ENCODE measurements around the gene LAMA2. TPM values are rescaled to one million over a fixed set of nuclear protein-coding genes. Genes with fewer than 3 reads are reported as not detected.

LAMA2 gene
- total RNA-seq, 1 experiment from 2014 or later = 4.2 TPM

DNA sequence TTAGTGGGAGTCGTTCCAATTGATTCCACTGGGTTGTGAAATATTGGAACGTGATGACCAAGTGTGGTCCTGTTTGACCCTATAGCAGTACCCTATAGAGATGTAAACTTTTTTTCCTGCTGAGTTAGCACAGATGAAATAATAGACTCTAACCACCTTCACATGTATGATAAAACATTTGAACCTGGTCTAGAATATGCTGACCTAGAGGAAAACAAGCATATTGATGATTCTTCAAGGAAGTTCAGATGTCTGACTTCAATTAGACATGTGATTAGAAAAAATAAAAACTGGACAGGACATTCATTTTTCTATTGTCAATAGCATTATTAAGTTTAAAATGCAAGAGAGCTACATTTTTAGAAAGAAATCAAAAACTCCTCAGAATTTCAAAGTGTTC, 424.9 kb downstream of the LAMA2 start:
- H3T11ph ChIP-seq (ENCODE audit: low read length) = no peak overlapping the region
- H3K14ac ChIP-seq (ENCODE audit: insufficient read depth, low read length) = no peak overlapping the region
- no peak overlapping the region for H4K5ac ChIP-seq (ENCODE audit: insufficient read length, low read depth, low read length)
- no peak overlapping the region for H3K9ac ChIP-seq (ENCODE audit: extremely low read depth, insufficient read length, low read length)
- H2BK20ac ChIP-seq (ENCODE audit: low read depth, low read length, poor library complexity, severe bottlenecking) = no peak overlapping the region
- no peak overlapping the region for H2AK5ac ChIP-seq (ENCODE audit: insufficient read length, low read length)
- H2BK15ac ChIP-seq (ENCODE audit: low read depth, low read length) = no peak overlapping the region
- H4K20me1 ChIP-seq (ENCODE audit: control insufficient read depth, insufficient read depth, insufficient read length) = no peaks in the 10 kb centered on the region
- H2BK5ac ChIP-seq (ENCODE audit: insufficient read length, low read length) = no peak overlapping the region
- no peak overlapping the region for H2AFZ ChIP-seq (ENCODE audit: low read length)
- no peaks in the 10 kb centered on the region for H3K79me1 ChIP-seq (ENCODE audit: insufficient read depth, low read depth, low read length, poor library complexity, severe bottlenecking)
- no peaks in the 10 kb centered on the region for H3K4me1 ChIP-seq (ENCODE audit: insufficient read depth, low read length)
- no peak overlapping the region for H3K18ac ChIP-seq (ENCODE audit: insufficient read length, low read depth, low read length)
- no peak overlapping the region for H3K23ac ChIP-seq (ENCODE audit: insufficient read length, low read depth, low read length)
- H3K9me3 Mint-ChIP-seq = peaks cover 0 to 3% of the 10 kb centered on the region in 2 experiments; a peak in 2 of 5 replicates
- no peak overlapping the region for H2BK12ac ChIP-seq (ENCODE audit: insufficient read length, low read depth, low read length)
- H3K79me2 ChIP-seq (ENCODE audit: insufficient read depth, low read length) = no peaks in the 10 kb centered on the region
- no peak overlapping the region for H4K91ac ChIP-seq (ENCODE audit: insufficient read length, low read depth, low read length)
- no peaks in the 10 kb centered on the region for H3K27me3 ChIP-seq (ENCODE audit: insufficient read depth, low read length)
- no peak overlapping the region for H3K4me2 ChIP-seq (ENCODE audit: insufficient read depth, insufficient read length, low read length)
- no peak overlapping the region for H3K4ac ChIP-seq (ENCODE audit: low read depth, low read length)
- H3K4me1 Mint-ChIP-seq = peaks cover 2 to 4% of the 10 kb centered on the region in 2 experiments
- H4K8ac ChIP-seq (replicated peaks; ENCODE audit: insufficient read length, low read depth, low read length) = no peak overlapping the region
- H3K4me3 Mint-ChIP-seq = no peak overlapping the region
- H3K9me3 ChIP-seq (ENCODE audit: control insufficient read depth, low read depth, low read length) = no peaks in the 10 kb centered on the region
- peaks cover 0 to 14% (median 6%) of the 10 kb centered on the region in 3 experiments; a peak in 6 of 7 replicates for H3K36me3 Mint-ChIP-seq (ENCODE audit: insufficient read depth in 1 of 3, low read depth in 3 of 3)
- H3K27ac Mint-ChIP-seq = no peak overlapping the region
- H3K23me2 ChIP-seq (ENCODE audit: insufficient read length, low read depth, low read length, poor library complexity, severe bottlenecking) = no peaks in the 10 kb centered on the region
- WGBS (ENCODE audit: extremely low coverage, insufficient read length, low lambda C conversion rate) = no CpG with 5 or more reads among the region's 2 CpGs
- DNase-seq = no peak
- H3K27me3 Mint-ChIP-seq (ENCODE audit: low read depth) = no peaks in the 10 kb centered on the region
- no peak overlapping the region for H3K56ac ChIP-seq (ENCODE audit: insufficient read length, low read depth, low read length)
- H3K27ac ChIP-seq (ENCODE audit: insufficient read length, low read depth, low read length) = no peak overlapping the region
- no peak overlapping the region for H2BK120ac ChIP-seq (ENCODE audit: low read depth, low read length, poor library complexity, severe bottlenecking)
- TF ChIP-seq, protein P1, sequence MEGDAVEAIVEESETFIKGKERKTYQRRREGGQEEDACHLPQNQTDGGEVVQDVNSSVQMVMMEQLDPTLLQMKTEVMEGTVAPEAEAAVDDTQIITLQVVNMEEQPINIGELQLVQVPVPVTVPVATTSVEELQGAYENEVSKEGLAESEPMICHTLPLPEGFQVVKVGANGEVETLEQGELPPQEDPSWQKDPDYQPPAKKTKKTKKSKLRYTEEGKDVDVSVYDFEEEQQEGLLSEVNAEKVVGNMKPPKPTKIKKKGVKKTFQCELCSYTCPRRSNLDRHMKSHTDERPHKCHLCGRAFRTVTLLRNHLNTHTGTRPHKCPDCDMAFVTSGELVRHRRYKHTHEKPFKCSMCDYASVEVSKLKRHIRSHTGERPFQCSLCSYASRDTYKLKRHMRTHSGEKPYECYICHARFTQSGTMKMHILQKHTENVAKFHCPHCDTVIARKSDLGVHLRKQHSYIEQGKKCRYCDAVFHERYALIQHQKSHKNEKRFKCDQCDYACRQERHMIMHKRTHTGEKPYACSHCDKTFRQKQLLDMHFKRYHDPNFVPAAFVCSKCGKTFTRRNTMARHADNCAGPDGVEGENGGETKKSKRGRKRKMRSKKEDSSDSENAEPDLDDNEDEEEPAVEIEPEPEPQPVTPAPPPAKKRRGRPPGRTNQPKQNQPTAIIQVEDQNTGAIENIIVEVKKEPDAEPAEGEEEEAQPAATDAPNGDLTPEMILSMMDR (conservative IDR thresholded peaks at IDR 0.05) = no peak
